ENCODE results near the gene SNX8.
"Not testable (repeated sequence)": the region's sequence is repeated elsewhere in the genome, so short reads cannot be mapped to it uniquely, and the experiment has no call there.

The SNX8 gene

GRCh38 chr7:2314209-2314955 lies at the start of gene SNX8:
SNX8 (minus strand) TSS chr7:2314441; CDS start chr7:2314421, 20 bp downstream.
- DNase-seq (ENCODE audit: low spot score), result peak; percentile 98

GRCh38 chr7:2362385-2363088 lies 48.3 kb upstream of the SNX8 start:
- DNase-seq (ENCODE audit: low spot score), result no peak

GRCh38 chr7:2360796-2361195 lies 46.6 kb upstream of the SNX8 start:
- no peak for DNase-seq (ENCODE audit: low spot score)

- no peak for DNase-seq (ENCODE audit: low spot score)
Observed at GRCh38 chr7:2359610-2360009, 45.4 kb upstream of the SNX8 start.

- DNase-seq (ENCODE audit: low spot score), result no peak
Observed at GRCh38 chr7:2358968-2359527, 44.8 kb upstream of the SNX8 start.

GRCh38 chr7:2357571-2357970 lies 43.3 kb upstream of the SNX8 start:
- DNase-seq (ENCODE audit: low spot score), result no peak

- no peak for DNase-seq (ENCODE audit: low spot score)
Observed at GRCh38 chr7:2357165-2357564, 42.9 kb upstream of the SNX8 start.

GRCh38 chr7:2355705-2356008 lies 41.4 kb upstream of the SNX8 start:
- no peak for DNase-seq (ENCODE audit: low spot score)

GRCh38 chr7:2354939-2355704 lies 40.9 kb upstream of the SNX8 start:
- peak; percentile 54 for DNase-seq (ENCODE audit: low spot score)

GRCh38 chr7:2354186-2354938 lies 40.1 kb upstream of the SNX8 start, which contains the start of gene EIF3B:
EIF3B (plus strand) TSS chr7:2354827; CDS start chr7:2354922, 95 bp downstream.
- DNase-seq (ENCODE audit: low spot score), result peak; percentile 94

- DNase-seq (ENCODE audit: low spot score), result peak; percentile 95
Observed at GRCh38 chr7:2353936-2354185, 39.6 kb upstream of the SNX8 start.

GRCh38 chr7:2353113-2353935 lies 39.1 kb upstream of the SNX8 start:
- no peak for DNase-seq (ENCODE audit: low spot score)

- no peak for DNase-seq (ENCODE audit: low spot score)
Observed at GRCh38 chr7:2350861-2351260, 36.6 kb upstream of the SNX8 start.

GRCh38 chr7:2350055-2350454 lies 35.8 kb upstream of the SNX8 start:
- no peak for DNase-seq (ENCODE audit: low spot score)

GRCh38 chr7:2347351-2348063 lies 33.3 kb upstream of the SNX8 start:
- DNase-seq (ENCODE audit: low spot score), result not testable (repeated sequence)

GRCh38 chr7:2336626-2337299 lies 22.5 kb upstream of the SNX8 start:
- DNase-seq (ENCODE audit: low spot score), result no peak

- DNase-seq (ENCODE audit: low spot score), result not testable (repeated sequence)
Observed at GRCh38 chr7:2332606-2333231, 18.5 kb upstream of the SNX8 start.

- no peak for DNase-seq (ENCODE audit: low spot score)
Observed at GRCh38 chr7:2331707-2332106, 17.5 kb upstream of the SNX8 start.

- no peak for DNase-seq (ENCODE audit: low spot score)
Observed at GRCh38 chr7:2330493-2330892, 16.3 kb upstream of the SNX8 start.

- no peak for DNase-seq (ENCODE audit: low spot score)
Observed at GRCh38 chr7:2326951-2327350, 12.7 kb upstream of the SNX8 start.

Measured in ecto neural progenitor cell (in vitro differentiated cells).